ENCODE measurements around the gene EGFR. TPM values are rescaled to one million over a fixed set of nuclear protein-coding genes. Genes with fewer than 3 reads are reported as not detected.

EGFR gene
- polyA plus RNA-seq, 1 of the 3 experiments (the other 2 are of a cell fraction): 37.6 TPM

GRCh38 chr7:55249332-55249731, 230.5 kb downstream of the EGFR start (continued):
- TF ChIP-seq RFX5 (IDR thresholded peaks at IDR 0.05; ENCODE audit: low read length): no peak
- TF ChIP-seq TEAD4 (IDR thresholded peaks at IDR 0.05; ENCODE audit: borderline replicate concordance, insufficient read depth): no peak
- TF ChIP-seq EZH2phosphoT487 (IDR thresholded peaks at IDR 0.05; ENCODE audit: borderline replicate concordance, low read depth): no peak
- TF ChIP-seq MAX (IDR thresholded peaks at IDR 0.05; ENCODE audit: low read depth): no peak
- no peak for TF ChIP-seq ELF1 (IDR thresholded peaks at IDR 0.05)

GRCh38 chr7:55250313-55250712, 231.5 kb downstream of the EGFR start:
- Histone ChIP-seq H3K4me2 (no peak overlapping the region), H3K27me3 (ENCODE audit: insufficient read depth) (no peaks in the 10 kb centered on the region), H3K36me3 (replicated peaks in 1 of 2; ENCODE audit: control insufficient read depth in 1 of 2, insufficient read depth in 2 of 2, low read length in 1 of 2) (no peaks in the 10 kb centered on the region), H3K27ac (ENCODE audit: low read depth in 2 of 2, low read length in 1 of 2) (no peak overlapping the region), H3K9me2 (no peaks in the 10 kb centered on the region), H2AFZ (ENCODE audit: low read depth) (no peak overlapping the region), H4K20me1 (ENCODE audit: insufficient read depth) (no peaks in the 10 kb centered on the region), H3K9ac (no peak overlapping the region), H3K4me1 (ENCODE audit: control insufficient read depth in 1 of 2, insufficient read depth in 2 of 2, low read depth in 1 of 2, low read length in 1 of 2) (peaks cover 9 to 14% of the 10 kb centered on the region in 2 experiments), H3K4me3 (ENCODE audit: low read depth in 2 of 2, low read length in 1 of 2) (no peak overlapping the region), H3F3A (replicated peaks; ENCODE audit: insufficient read depth) (no peaks in the 10 kb centered on the region), H3K9me3 (no peaks in the 10 kb centered on the region), H3K79me2 (ENCODE audit: insufficient read depth) (no peaks in the 10 kb centered on the region)
- TF ChIP-seq RAD21 (IDR thresholded peaks at IDR 0.05; ENCODE audit: low read length): peak; percentile 33
- TF ChIP-seq REST (IDR thresholded peaks at IDR 0.05; ENCODE audit: low read depth, low read length): no peak
- no peak for TF ChIP-seq GABPA (IDR thresholded peaks at IDR 0.05; ENCODE audit: low read depth)
- TF ChIP-seq CTCF (IDR thresholded peaks at IDR 0.05): peak; percentile 65
- 62% methylated on average over 7 of the region's 7 CpGs for WGBS (ENCODE audit: low lambda C conversion rate)
- ChIA-PET CTCF (interaction anchor here (0.8 to 16.7 kb wide), 11 partner anchors 16 to 466 kb away, joined by 3 to 1068 read pairs (median 4); no protein-coding TSS in a partner anchor), POLR2A (no interaction called here)
- peak; percentile 66 for DNase-seq

- no peak overlapping the region for H3K4me3 ChIP-seq (ENCODE audit: low read depth in 2 of 2, low read length in 1 of 2)
- no peaks in the 10 kb centered on the region for H3F3A ChIP-seq (replicated peaks; ENCODE audit: insufficient read depth)
- no peaks in the 10 kb centered on the region for H4K20me1 ChIP-seq (ENCODE audit: insufficient read depth)
- H3K4me1 ChIP-seq (ENCODE audit: control insufficient read depth in 1 of 2, insufficient read depth in 2 of 2, low read depth in 1 of 2, low read length in 1 of 2): peaks cover 8 to 15% of the 10 kb centered on the region in 2 experiments
- no peaks in the 10 kb centered on the region for H3K9me2 ChIP-seq
- no peak for DNase-seq
- H2AFZ ChIP-seq (ENCODE audit: low read depth): no peak overlapping the region
- H3K9me3 ChIP-seq: no peaks in the 10 kb centered on the region
- ChIA-PET POLR2A (no interaction called here), CTCF (interaction anchor here (1.1 to 16.7 kb wide), 7 partner anchors 41 to 467 kb away, joined by 3 to 1068 read pairs (median 7); no protein-coding TSS in a partner anchor)
- H3K36me3 ChIP-seq (replicated peaks in 1 of 2; ENCODE audit: control insufficient read depth in 1 of 2, insufficient read depth in 2 of 2, low read length in 1 of 2): no peaks in the 10 kb centered on the region
- H3K4me2 ChIP-seq: no peak overlapping the region
- no peaks in the 10 kb centered on the region for H3K27me3 ChIP-seq (ENCODE audit: insufficient read depth)
- H3K27ac ChIP-seq (ENCODE audit: low read depth in 2 of 2, low read length in 1 of 2): no peak overlapping the region
- no peak overlapping the region for H3K9ac ChIP-seq
- 96% methylated on average over 3 of the region's 3 CpGs for WGBS (ENCODE audit: low lambda C conversion rate)
- no peaks in the 10 kb centered on the region for H3K79me2 ChIP-seq (ENCODE audit: insufficient read depth)
- TF ChIP-seq EZH2phosphoT487 (IDR thresholded peaks at IDR 0.05; ENCODE audit: borderline replicate concordance, low read depth) (no peak), MXI1 (IDR thresholded peaks at IDR 0.05; ENCODE audit: low read depth, low read length) (no peak), FOXJ3 (CRISPR knock-in tag; IDR thresholded peaks at IDR 0.05) (no peak), NFIC (IDR thresholded peaks at IDR 0.05; ENCODE audit: borderline replicate concordance) (no peak), TEAD4 (IDR thresholded peaks at IDR 0.05; ENCODE audit: borderline replicate concordance, insufficient read depth) (no peak), TCF12 (IDR thresholded peaks at IDR 0.05) (no peak), CHD2 (IDR thresholded peaks at IDR 0.05; ENCODE audit: low read length, partially characterized antibody) (no peak), USF2 (IDR thresholded peaks at IDR 0.05; ENCODE audit: borderline replicate concordance, low read depth, low read length) (no peak), RCOR1 (IDR thresholded peaks at IDR 0.05; ENCODE audit: low read length) (no peak), YY1 (IDR thresholded peaks at IDR 0.05; ENCODE audit: low read depth) (no peak), FOSL2 (IDR thresholded peaks at IDR 0.05; ENCODE audit: borderline replicate concordance, low read depth) (no peak), ELF1 (IDR thresholded peaks at IDR 0.05) (no peak), GATA2 (CRISPR knock-in tag; IDR thresholded peaks at IDR 0.05) (no peak), MAX (IDR thresholded peaks at IDR 0.05; ENCODE audit: low read depth) (no peak)
These were observed 232.5 kb downstream of the EGFR start for GRCh38 chr7:55251313-55251712.

Data from SK-N-SH (cell line).